ENCODE results near the gene WASHC3.

Gene WASHC3

GRCh38 chr12:102059343-102059742 lies 2.4 kb downstream of the WASHC3 start:
- TF ChIP-seq TSHZ2 (CRISPR knock-in tag; IDR thresholded peaks at IDR 0.05): no peak
- TF ChIP-seq SNAI2 (CRISPR knock-in tag; IDR thresholded peaks at IDR 0.05): no peak
- no peak for TF ChIP-seq ZNF8 (CRISPR knock-in tag; IDR thresholded peaks at IDR 0.05)
- TF ChIP-seq PPARA (CRISPR knock-in tag; IDR thresholded peaks at IDR 0.05; ENCODE audit: borderline replicate concordance): no peak
- no peak for TF ChIP-seq ESRRG (CRISPR knock-in tag; IDR thresholded peaks at IDR 0.05)
- TF ChIP-seq GLIS3 (CRISPR knock-in tag; IDR thresholded peaks at IDR 0.05): no peak
- TF ChIP-seq ISL1 (CRISPR knock-in tag; IDR thresholded peaks at IDR 0.05): no peak
- TF ChIP-seq OSR1 (CRISPR knock-in tag; IDR thresholded peaks at IDR 0.05): no peak
- TF ChIP-seq CREB5 (CRISPR knock-in tag; IDR thresholded peaks at IDR 0.05; ENCODE audit: low read depth): no peak
- TF ChIP-seq TOX (CRISPR knock-in tag; IDR thresholded peaks at IDR 0.05; ENCODE audit: borderline replicate concordance): no peak
- no peak for TF ChIP-seq CSDC2 (CRISPR knock-in tag; IDR thresholded peaks at IDR 0.05)
- no peak for TF ChIP-seq ZFP3 (CRISPR knock-in tag; IDR thresholded peaks at IDR 0.05)
- ATAC-seq: no peak

- no peak for ATAC-seq
- TF ChIP-seq PATZ1 (CRISPR knock-in tag; IDR thresholded peaks at IDR 0.05; ENCODE audit: borderline replicate concordance): no peak
- no peak for TF ChIP-seq GLIS3 (CRISPR knock-in tag; IDR thresholded peaks at IDR 0.05)
- no peak for TF ChIP-seq SNAI2 (CRISPR knock-in tag; IDR thresholded peaks at IDR 0.05)
- TF ChIP-seq ZFP3 (CRISPR knock-in tag; IDR thresholded peaks at IDR 0.05): no peak
- TF ChIP-seq CSDC2 (CRISPR knock-in tag; IDR thresholded peaks at IDR 0.05): no peak
- TF ChIP-seq ZNF70 (CRISPR knock-in tag; IDR thresholded peaks at IDR 0.05): no peak
- TF ChIP-seq ZC3H10 (CRISPR knock-in tag; IDR thresholded peaks at IDR 0.05): no peak
- TF ChIP-seq TCF4 (CRISPR knock-in tag; IDR thresholded peaks at IDR 0.05; ENCODE audit: borderline replicate concordance): no peak
- TF ChIP-seq PPARA (CRISPR knock-in tag; IDR thresholded peaks at IDR 0.05; ENCODE audit: borderline replicate concordance): no peak
- TF ChIP-seq POU6F1 (CRISPR knock-in tag; IDR thresholded peaks at IDR 0.05; ENCODE audit: borderline replicate concordance, low read depth): no peak
- TF ChIP-seq ESRRG (CRISPR knock-in tag; IDR thresholded peaks at IDR 0.05): no peak
- no peak for TF ChIP-seq OSR1 (CRISPR knock-in tag; IDR thresholded peaks at IDR 0.05)
- no peak for TF ChIP-seq TOX (CRISPR knock-in tag; IDR thresholded peaks at IDR 0.05; ENCODE audit: borderline replicate concordance)
- no peak for TF ChIP-seq CREB5 (CRISPR knock-in tag; IDR thresholded peaks at IDR 0.05; ENCODE audit: low read depth)
These were observed 7.4 kb downstream of the WASHC3 start for GRCh38 chr12:102054345-102054744.

GRCh38 chr12:102053062-102053349 lies 8.8 kb downstream of the WASHC3 start:
- TF ChIP-seq ZNF70 (CRISPR knock-in tag; IDR thresholded peaks at IDR 0.05) (no peak), ISL1 (CRISPR knock-in tag; IDR thresholded peaks at IDR 0.05) (no peak), GLIS3 (CRISPR knock-in tag; IDR thresholded peaks at IDR 0.05) (no peak), TSHZ2 (CRISPR knock-in tag; IDR thresholded peaks at IDR 0.05) (no peak), ZNF565 (CRISPR knock-in tag; conservative IDR thresholded peaks at IDR 0.05; ENCODE audit: low read depth) (no peak), ARNTL (CRISPR knock-in tag; IDR thresholded peaks at IDR 0.05; ENCODE audit: borderline replicate concordance, low read depth) (no peak), TCF4 (CRISPR knock-in tag; IDR thresholded peaks at IDR 0.05; ENCODE audit: borderline replicate concordance) (no peak)
- ATAC-seq: no peak
